PFSK-1 (cell line): ENCODE results near the gene CACNA2D4.

ENCODE experiments used
- POLR2AphosphoS5 ChIP-seq: IDR thresholded peaks from 2 replicates; pipeline ENCODE4 v1.6.1; 2012; ENCODE audit warnings: low read depth, mild to moderate bottlenecking, control low read depth, low read length, moderate library complexity
- SIN3A ChIP-seq: IDR thresholded peaks from 2 replicates; pipeline ENCODE4 v1.6.1; 2012; ENCODE audit warnings: mild to moderate bottlenecking, low read length, moderate library complexity, borderline replicate concordance; ENCODE audit not compliant: insufficient read depth

DNA sequence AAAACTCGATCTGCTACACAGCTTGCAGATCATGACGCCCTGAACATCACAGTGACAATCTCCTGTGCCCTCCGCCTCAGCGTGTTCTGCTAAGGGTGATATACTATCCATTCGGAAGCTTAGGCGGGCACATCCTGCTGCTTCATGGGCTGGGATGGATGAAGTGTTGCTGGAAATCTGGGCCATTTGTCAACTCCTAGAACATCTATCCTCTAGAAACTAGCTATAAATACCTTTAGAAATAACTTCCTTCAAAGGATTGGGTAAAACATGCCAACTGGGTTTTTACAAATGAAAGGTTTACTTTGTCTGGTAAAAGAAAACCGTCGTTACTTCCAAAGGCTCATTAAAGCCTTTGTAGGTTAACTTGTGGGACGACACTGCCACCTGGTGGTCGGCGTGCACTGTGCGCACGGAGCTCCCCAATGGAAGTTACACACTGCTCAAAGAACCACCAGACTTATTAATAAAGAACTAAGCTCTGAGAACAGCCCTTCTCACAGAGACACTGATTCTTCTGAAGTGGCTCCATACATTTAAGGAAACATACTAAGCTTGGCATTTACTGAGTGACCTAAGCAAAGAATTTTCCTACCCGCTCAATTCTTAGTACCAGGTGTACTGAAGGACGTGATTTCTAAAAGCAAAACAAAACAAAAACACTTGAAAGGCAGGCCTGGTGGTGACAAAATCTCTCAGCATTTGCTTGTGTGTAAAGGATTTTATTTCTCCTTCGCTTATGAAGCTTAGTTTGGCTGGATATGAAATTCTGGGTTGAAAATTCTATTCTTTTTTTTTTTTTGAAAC lies 21.6 kb upstream of the CACNA2D4 start:
- TF ChIP-seq SIN3A (no peak), POLR2AphosphoS5 (no peak)
